Activated CD4-positive, alpha-beta T cell treated with anti-CD3 and anti-CD28 coated beads for 36 hours (primary cell): ENCODE data around the gene CCDC27. TPM values are rescaled to one million over a fixed set of nuclear protein-coding genes. Genes with fewer than 3 reads are reported as not detected.

ENCODE experiments used
- ATAC-seq: fragments of 200-7000 bp; cut with Tn5 transposase; one replicate; pipeline ENCODE4 v1.10.0; 2021; ENCODE audit warnings: mild to moderate bottlenecking, moderate library complexity
- CTCF ChIA-PET: fragments of 350-600 bp; sonication (Branson Sonifier 250); formaldehyde crosslinking; loops from one replicate; lab custom pipeline; 2021; ENCODE audit warnings: antibody characterized with exemption; lab: Charles Lee
- POLR2A ChIA-PET: fragments of 350-600 bp; sonication (Branson Sonifier 250); formaldehyde crosslinking; loops from one replicate; lab custom pipeline; 2021; ENCODE audit warnings: antibody characterized with exemption, inconsistent platforms; lab: Charles Lee
- DNase-seq: peaks from one replicate; pipeline ENCODE4 v3.0.0-alpha.2; 2020
- H3K27ac Mint-ChIP-seq: one replicate; pipeline ENCODE4 v1.8.0; 2021; ENCODE audit warnings: mixed read lengths
- H3K27me3 Mint-ChIP-seq: one replicate; pipeline ENCODE4 v1.8.0; 2021; ENCODE audit warnings: mixed read lengths
- H3K36me3 Mint-ChIP-seq: one replicate; pipeline ENCODE4 v1.8.0; 2021; ENCODE audit warnings: low read depth, mixed read lengths
- H3K4me1 Mint-ChIP-seq: one replicate; pipeline ENCODE4 v1.8.0; 2021; ENCODE audit warnings: mixed read lengths
- H3K4me3 Mint-ChIP-seq: one replicate; pipeline ENCODE4 v1.8.0; 2021; ENCODE audit warnings: mild to moderate bottlenecking, moderate library complexity, mixed read lengths
- H3K9me3 Mint-ChIP-seq: one replicate; pipeline ENCODE4 v1.8.0; 2021; ENCODE audit warnings: low read depth, mixed read lengths
- intact Hi-C, 2 experiments: fragments of 100-400 bp; cut with DNase I in 1 of 2; cut with micrococcal nuclease in 1 of 2; formaldehyde crosslinking; loops; one replicate each; pipeline versions ENCODE4 v1.14.2 to v1.15.1; 2022 to 2024; cut with DNase I, micrococcal nuclease
- total RNA-seq, 2 experiments: library from RNA; stranded (reverse); gene quantifications; one replicate each; pipeline ENCODE4 v1.2.3, GENCODE V29; 2021

Gene CCDC27
- total RNA-seq = not detected

- H3K27ac Mint-ChIP-seq = no peak within 1 kb of the TSS
- no peak for DNase-seq
- H3K4me3 Mint-ChIP-seq = no peak within 1 kb of the TSS
- intact Hi-C loops = no loop called here
- H3K4me1 Mint-ChIP-seq = peaks cover 8% of the 10 kb centered on the region
- H3K36me3 Mint-ChIP-seq = no peaks in the 10 kb centered on the region
- ChIA-PET POLR2A (no interaction called here), CTCF (no interaction called here)
- no peaks in the 10 kb centered on the region for H3K9me3 Mint-ChIP-seq
- no peaks in the 10 kb centered on the region for H3K27me3 Mint-ChIP-seq
- ATAC-seq = no peak
These were observed at the start of gene CCDC27 for GRCh38 chr1:3752400-3752945. Gene CCDC27 (plus strand): TSS chr1:3752450. CDS start chr1:3752482, 32 bp downstream.

GRCh38 chr1:3702528-3702927 is 49.7 kb upstream of the CCDC27 start:
- peaks cover 5% of the 10 kb centered on the region for H3K4me1 Mint-ChIP-seq
- peaks cover 2% of the 10 kb centered on the region for H3K27me3 Mint-ChIP-seq
- POLR2A ChIA-PET = no interaction called here
- CTCF ChIA-PET = no interaction called here
- DNase-seq (no peak), ATAC-seq (no peak)
- no peak overlapping the region for H3K4me3 Mint-ChIP-seq
- H3K36me3 Mint-ChIP-seq = no peaks in the 10 kb centered on the region
- no peaks in the 10 kb centered on the region for H3K9me3 Mint-ChIP-seq
- intact Hi-C loops = no loop called here
- no peak overlapping the region for H3K27ac Mint-ChIP-seq

GRCh38 chr1:3702990-3703728 is 49.1 kb upstream of the CCDC27 start:
- Mint-ChIP-seq H3K27ac (no peak overlapping the region), H3K27me3 (peaks cover 5% of the 10 kb centered on the region), H3K4me1 (peaks cover 5% of the 10 kb centered on the region), H3K9me3 (no peaks in the 10 kb centered on the region), H3K4me3 (no peak overlapping the region), H3K36me3 (no peaks in the 10 kb centered on the region)
- no peak for DNase-seq
- intact Hi-C loops = no loop called here
- ChIA-PET POLR2A (no interaction called here), CTCF (no interaction called here)
- ATAC-seq = no peak

- Mint-ChIP-seq H3K4me3 (no peak overlapping the region), H3K36me3 (no peaks in the 10 kb centered on the region), H3K27me3 (peaks cover 6% of the 10 kb centered on the region), H3K9me3 (no peaks in the 10 kb centered on the region), H3K4me1 (peaks cover 5% of the 10 kb centered on the region), H3K27ac (no peak overlapping the region)
- ChIA-PET POLR2A (no interaction called here), CTCF (interaction anchor here (0.6 kb wide), 1 partner anchor 125 kb away, joined by 3 read pairs; no protein-coding TSS in a partner anchor)
- intact Hi-C loops = no loop called here
- no peak for ATAC-seq
- no peak for DNase-seq
These were observed 48.4 kb upstream of the CCDC27 start for GRCh38 chr1:3703786-3704371.

GRCh38 chr1:3705341-3705950 is 46.8 kb upstream of the CCDC27 start:
- Mint-ChIP-seq H3K9me3 (no peaks in the 10 kb centered on the region), H3K27me3 (peaks cover 9% of the 10 kb centered on the region), H3K36me3 (no peaks in the 10 kb centered on the region), H3K27ac (no peak overlapping the region), H3K4me3 (no peak overlapping the region), H3K4me1 (peaks cover 5% of the 10 kb centered on the region)
- ChIA-PET CTCF (no interaction called here), POLR2A (no interaction called here)
- no peak for ATAC-seq
- intact Hi-C loops = no loop called here
- no peak for DNase-seq

- Mint-ChIP-seq H3K4me3 (no peak overlapping the region), H3K36me3 (no peaks in the 10 kb centered on the region), H3K4me1 (peaks cover 5% of the 10 kb centered on the region), H3K9me3 (no peaks in the 10 kb centered on the region), H3K27ac (no peak overlapping the region), H3K27me3 (peaks cover 12% of the 10 kb centered on the region)
- POLR2A ChIA-PET = no interaction called here
- intact Hi-C loops = no loop called here
- ATAC-seq = no peak
- CTCF ChIA-PET = no interaction called here
- no peak for DNase-seq
These were observed 45.5 kb upstream of the CCDC27 start for GRCh38 chr1:3706651-3707297.

- CTCF ChIA-PET = no interaction called here
- Mint-ChIP-seq H3K27ac (no peak overlapping the region), H3K4me1 (peaks cover 5% of the 10 kb centered on the region), H3K4me3 (no peak overlapping the region), H3K9me3 (no peaks in the 10 kb centered on the region), H3K36me3 (no peaks in the 10 kb centered on the region), H3K27me3 (peaks cover 12% of the 10 kb centered on the region)
- POLR2A ChIA-PET = no interaction called here
- intact Hi-C loops = no loop called here
- no peak for ATAC-seq
- no peak for DNase-seq
These were observed 44.8 kb upstream of the CCDC27 start for GRCh38 chr1:3707298-3707938.

GRCh38 chr1:3707939-3708328 is 44.3 kb upstream of the CCDC27 start:
- no peaks in the 10 kb centered on the region for H3K36me3 Mint-ChIP-seq
- ATAC-seq (no peak), DNase-seq (no peak)
- CTCF ChIA-PET = no interaction called here
- no peak overlapping the region for H3K4me3 Mint-ChIP-seq
- H3K4me1 Mint-ChIP-seq = peaks cover 5% of the 10 kb centered on the region
- intact Hi-C loops = no loop called here
- H3K27me3 Mint-ChIP-seq = peaks cover 12% of the 10 kb centered on the region
- POLR2A ChIA-PET = no interaction called here
- H3K9me3 Mint-ChIP-seq = no peaks in the 10 kb centered on the region
- H3K27ac Mint-ChIP-seq = no peak overlapping the region

- DNase-seq = no peak
- Mint-ChIP-seq H3K4me3 (no peak overlapping the region), H3K27me3 (peaks cover 12% of the 10 kb centered on the region), H3K36me3 (no peaks in the 10 kb centered on the region), H3K4me1 (peaks cover 5% of the 10 kb centered on the region), H3K27ac (no peak overlapping the region), H3K9me3 (no peaks in the 10 kb centered on the region)
- intact Hi-C loops = no loop called here
- POLR2A ChIA-PET = no interaction called here
- ATAC-seq = no peak
- CTCF ChIA-PET = no interaction called here
These were observed 43.5 kb upstream of the CCDC27 start for GRCh38 chr1:3708791-3709190.

GRCh38 chr1:3710251-3710650 is 42.0 kb upstream of the CCDC27 start:
- Mint-ChIP-seq H3K4me1 (no peaks in the 10 kb centered on the region), H3K4me3 (no peak overlapping the region), H3K36me3 (no peaks in the 10 kb centered on the region), H3K27ac (no peak overlapping the region), H3K27me3 (peaks cover 12% of the 10 kb centered on the region), H3K9me3 (no peaks in the 10 kb centered on the region)
- CTCF ChIA-PET = no interaction called here
- ATAC-seq (no peak), DNase-seq (no peak)
- intact Hi-C loops = no loop called here
- POLR2A ChIA-PET = interaction anchor here (0.6 kb wide), 1 partner anchor 9 kb away, joined by 3 read pairs; no protein-coding TSS in a partner anchor

- Mint-ChIP-seq H3K27ac (no peak overlapping the region), H3K27me3 (peaks cover 13% of the 10 kb centered on the region), H3K36me3 (no peaks in the 10 kb centered on the region), H3K9me3 (no peaks in the 10 kb centered on the region), H3K4me1 (no peaks in the 10 kb centered on the region), H3K4me3 (no peak overlapping the region)
- POLR2A ChIA-PET = no interaction called here
- DNase-seq (no peak), ATAC-seq (no peak)
- CTCF ChIA-PET = interaction anchor here (0.7 kb wide), 1 partner anchor 13 kb away, joined by 3 read pairs; no protein-coding TSS in a partner anchor
- intact Hi-C loops = no loop called here
These were observed 40.9 kb upstream of the CCDC27 start for GRCh38 chr1:3711381-3711779.
